Tibial nerve (tissue), 4 donors: Measurements from ENCODE around the gene DDX54.

Experiments used
- CTCF ChIP-seq, 5 experiments: fragments of 200-600 bp in 3 of 5; fragments of 450-650 bp in 2 of 5; sonication (generic) in 3 of 5; IDR thresholded peaks; one replicate each; pipeline ENCODE4 v1.5.1; 2016 to 2019; ENCODE audit warnings: antibody characterized with exemption in 5 of 5, mild to moderate bottlenecking in 3 of 5, moderate library complexity in 2 of 5
- EP300 ChIP-seq, 2 donors: sonication (generic); formaldehyde crosslinking; IDR thresholded peaks; one replicate each; pipeline ENCODE4 v1.6.1; 2017; ENCODE audit warnings: antibody characterized with exemption in 2 of 2, mild to moderate bottlenecking in 1 of 2

DNA sequence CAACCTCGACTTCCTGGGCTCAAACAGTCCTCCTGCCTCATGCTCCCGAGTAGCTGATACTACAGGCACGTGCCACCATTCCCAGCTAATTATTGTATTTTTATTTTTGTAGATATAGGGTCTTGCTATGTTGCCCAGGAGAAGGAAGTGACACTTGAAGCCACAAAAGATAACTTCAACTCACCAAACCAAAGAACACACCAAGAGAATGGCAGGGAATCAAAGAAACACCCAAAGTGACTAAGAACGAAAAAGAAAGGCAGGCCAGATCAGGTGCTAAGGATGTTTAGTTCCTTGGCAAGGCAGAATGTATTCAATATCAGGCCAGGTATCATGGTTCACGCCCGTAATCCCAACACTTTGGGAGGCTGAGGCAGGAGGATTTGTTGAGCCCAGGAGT, 25.9 kb upstream of the DDX54 start:
- no peak for TF ChIP-seq CTCF (IDR thresholded peaks at IDR 0.05)
- no peak for TF ChIP-seq EP300 (IDR thresholded peaks at IDR 0.05)
